SK-MEL-5 (cell line): ENCODE data around the gene DUT. TPM values are rescaled to one million over a fixed set of nuclear protein-coding genes. Genes with fewer than 3 reads are reported as not detected.

Experiments used
- DNase-seq: peaks from one replicate; pipeline ENCODE4 v3.0.0-alpha.2; 2016; ENCODE audit warnings: low read depth, low spot score
- in situ Hi-C: cut with HindIII; loops from 2 replicates; pipeline ENCODE4 v1.10.0; 2016; ENCODE audit warnings: low sequenced_read_pairs, high pct_unique_total_duplicates, low pct_unique_long_range_greater_than_20kb
- polyA plus RNA-seq, 2 experiments: library from polyadenylated mRNA; depleted of rRNA; stranded (reverse); fragments of >200 nt; gene quantifications; 2 replicates each; pipeline ENCODE4 v1.2.3, GENCODE V29; 2015
- total RNA-seq: library from RNA; depleted of rRNA; stranded (reverse); fragments of >200 nt; shearing (Covaris generic); gene quantifications from 2 replicates; pipeline ENCODE4 v1.2.3, GENCODE V29; 2014; rRNA removed

DUT gene
- total RNA-seq: 58.6 and 68.2 TPM in 2 replicates
- polyA plus RNA-seq (2015; cell fraction: cytosol; rRNA removed): 54.9 and 60.3 TPM in 2 replicates
- 315 and 333 TPM in 2 replicates for polyA plus RNA-seq (2015; cell fraction: nucleus; rRNA removed)

- in situ Hi-C loops: no loop called here
- peak; percentile 78 for DNase-seq
These were observed at the start of gene DUT for GRCh38 chr15:48330855-48331795. Gene DUT (plus strand): TSS chr15:48331429. CDS start chr15:48331516, 87 bp downstream.

- in situ Hi-C loops: no loop called here
- DNase-seq: no peak
These were observed 49.6 kb upstream of the DUT start for GRCh38 chr15:48281674-48282073.

- no peak for DNase-seq
- in situ Hi-C loops: no loop called here
These were observed 49.0 kb upstream of the DUT start for GRCh38 chr15:48282216-48282615.

- in situ Hi-C loops: no loop called here
- peak; percentile 45 for DNase-seq
These were observed 47.7 kb upstream of the DUT start for GRCh38 chr15:48283396-48284145.

GRCh38 chr15:48285329-48286214 lies 45.7 kb upstream of the DUT start:
- DNase-seq: peak; percentile 80
- in situ Hi-C loops: no loop called here

GRCh38 chr15:48289628-48290027 lies 41.6 kb upstream of the DUT start:
- DNase-seq: no peak
- in situ Hi-C loops: no loop called here

- in situ Hi-C loops: no loop called here
- DNase-seq: no peak
These were observed 38.8 kb upstream of the DUT start for GRCh38 chr15:48292458-48292857.

GRCh38 chr15:48297668-48298067 lies 33.6 kb upstream of the DUT start:
- no peak for DNase-seq
- in situ Hi-C loops: no loop called here

GRCh38 chr15:48298914-48299313 lies 32.3 kb upstream of the DUT start:
- no peak for DNase-seq
- in situ Hi-C loops: no loop called here

GRCh38 chr15:48300038-48300437 lies 31.2 kb upstream of the DUT start:
- DNase-seq: no peak
- in situ Hi-C loops: no loop called here

GRCh38 chr15:48304398-48304797 lies 26.8 kb upstream of the DUT start:
- DNase-seq: no peak
- in situ Hi-C loops: no loop called here

GRCh38 chr15:48306639-48307038 lies 24.6 kb upstream of the DUT start:
- in situ Hi-C loops: no loop called here
- no peak for DNase-seq

GRCh38 chr15:48307586-48307985 lies 23.6 kb upstream of the DUT start:
- in situ Hi-C loops: no loop called here
- DNase-seq: no peak

- in situ Hi-C loops: no loop called here
- no peak for DNase-seq
These were observed 21.5 kb upstream of the DUT start for GRCh38 chr15:48309740-48310139.

GRCh38 chr15:48313216-48313615 lies 18.0 kb upstream of the DUT start:
- in situ Hi-C loops: no loop called here
- DNase-seq: no peak

- in situ Hi-C loops: no loop called here
- DNase-seq: no peak
These were observed 16.2 kb upstream of the DUT start for GRCh38 chr15:48315041-48315440.

GRCh38 chr15:48317221-48317620 lies 14.0 kb upstream of the DUT start:
- in situ Hi-C loops: no loop called here
- no peak for DNase-seq

- in situ Hi-C loops: no loop called here
- DNase-seq: no peak
These were observed 13.1 kb upstream of the DUT start for GRCh38 chr15:48318131-48318530.
